GM18951 (cell line): ENCODE measurements around the gene MS4A5.
"Not testable (repeated sequence)": the region's sequence is repeated elsewhere in the genome, so short reads cannot be mapped to it uniquely, and the experiment has no call there.

Source experiments
- POLR2A ChIP-seq: IDR thresholded peaks from 4 replicates; pipeline ENCODE4 v1.6.1; 2011; ENCODE audit warnings: mild to moderate bottlenecking; ENCODE audit not compliant: insufficient read length, insufficient read depth; ENCODE audit errors: extremely low read depth
- in situ Hi-C: fragments of 300-500 bp; cut with MboI; formaldehyde crosslinking; loops from one replicate; pipeline ENCODE4 v1.12.0; 2022; ENCODE audit warnings: low sequenced_read_pairs, mixed read lengths, inconsistent platforms; ENCODE audit not compliant: unreplicated experiment

MS4A5 gene

DNA sequence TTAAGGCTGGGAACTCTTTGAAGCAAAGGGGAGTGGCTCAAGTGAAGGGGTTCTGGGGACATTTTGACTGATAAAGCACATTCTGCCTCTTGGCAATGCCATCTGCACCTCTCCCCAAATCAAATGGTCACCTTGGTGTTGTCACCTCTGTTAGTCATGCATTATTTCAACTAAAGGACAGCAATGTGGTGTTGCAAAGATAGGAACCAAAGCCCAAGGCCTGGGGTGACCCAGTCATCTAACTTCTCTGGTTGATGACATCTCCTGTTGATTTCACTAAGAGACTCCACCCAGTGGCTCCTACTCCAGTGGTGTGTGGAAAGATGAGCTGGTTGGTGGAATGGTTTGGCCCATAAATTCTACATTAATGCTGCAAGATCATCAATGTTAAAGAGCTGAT is 18.5 kb downstream of the MS4A5 start:
- no peak for TF ChIP-seq POLR2A
- in situ Hi-C loops = no loop called here

- in situ Hi-C loops = not testable (repeated sequence)
Measured at GRCh38 chr11:60451185-60451584, 21.8 kb downstream of the MS4A5 start.

GRCh38 chr11:60454212-60454611 is 24.8 kb downstream of the MS4A5 start:
- in situ Hi-C loops = no loop called here
- no peak for TF ChIP-seq POLR2A

DNA sequence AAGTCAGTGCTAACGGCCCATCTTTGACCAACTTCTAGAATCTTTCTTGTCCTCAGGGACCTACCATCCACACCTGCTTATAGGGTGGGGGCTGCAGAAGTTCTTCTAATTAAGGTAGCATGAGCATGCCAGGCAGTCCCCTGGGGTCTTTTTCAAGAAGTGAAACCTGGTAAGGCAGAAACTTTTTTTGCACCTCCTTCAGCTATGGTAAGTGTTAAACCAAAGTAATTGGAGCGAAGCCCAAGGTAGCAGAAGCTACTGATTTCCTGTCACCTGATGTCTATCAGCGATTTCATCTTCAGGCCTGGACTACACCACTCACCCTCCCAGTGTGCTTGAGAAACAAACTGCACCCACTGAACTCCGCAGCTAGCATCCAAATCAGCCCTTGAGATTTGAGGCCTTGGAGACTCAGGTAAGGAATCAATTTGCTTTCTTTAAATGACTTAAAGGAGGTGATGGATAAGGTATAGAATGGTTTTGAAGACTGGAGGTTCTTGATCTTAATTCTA is 26.2 kb downstream of the MS4A5 start, which contains the start of gene MS4A1:
MS4A1 (plus strand) TSS at position 317 of the 512 bp plus-strand sequence. CDS start 6,528 bp downstream, outside the sequence.
- TF ChIP-seq POLR2A = peak; percentile 84
- in situ Hi-C loops = loop anchor here (5.0 kb wide), 1 partner anchor 88 kb away; no protein-coding TSS in a partner anchor

GRCh38 chr11:60457576-60457975 is 28.2 kb downstream of the MS4A5 start:
- peak; percentile 58 for TF ChIP-seq POLR2A
- in situ Hi-C loops = loop anchor here (5.0 kb wide), 1 partner anchor 90 kb away; no protein-coding TSS in a partner anchor

DNA sequence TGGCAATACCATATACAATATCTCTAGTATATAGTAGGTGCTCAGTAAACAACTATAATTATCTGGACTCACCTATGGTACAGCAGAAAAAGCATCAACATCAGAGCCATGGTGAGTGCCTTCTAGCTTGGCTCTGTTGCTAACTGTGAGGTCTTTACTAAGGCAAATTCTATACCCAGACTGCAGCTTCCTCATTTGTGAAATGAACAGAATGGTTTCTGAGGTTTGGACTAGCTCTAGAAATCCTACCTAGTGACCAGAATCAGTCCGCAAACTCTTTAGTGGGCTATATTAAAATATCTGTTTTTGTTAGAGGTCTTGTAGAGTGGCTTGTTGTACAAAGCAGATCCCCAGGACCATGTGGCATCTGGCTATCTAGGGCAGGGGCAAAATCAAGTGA is 30.0 kb downstream of the MS4A5 start:
- TF ChIP-seq POLR2A = no peak
- in situ Hi-C loops = loop anchor here (5.0 kb wide), 1 partner anchor 92 kb away; no protein-coding TSS in a partner anchor

- in situ Hi-C loops = no loop called here
- TF ChIP-seq POLR2A = no peak
Measured at GRCh38 chr11:60468829-60469228, 39.5 kb downstream of the MS4A5 start.

- in situ Hi-C loops = no loop called here
- no peak for TF ChIP-seq POLR2A
Measured at GRCh38 chr11:60469723-60470122, 40.4 kb downstream of the MS4A5 start.

- no peak for TF ChIP-seq POLR2A
- in situ Hi-C loops = no loop called here
Measured at GRCh38 chr11:60477035-60477445, 47.7 kb downstream of the MS4A5 start.

DNA sequence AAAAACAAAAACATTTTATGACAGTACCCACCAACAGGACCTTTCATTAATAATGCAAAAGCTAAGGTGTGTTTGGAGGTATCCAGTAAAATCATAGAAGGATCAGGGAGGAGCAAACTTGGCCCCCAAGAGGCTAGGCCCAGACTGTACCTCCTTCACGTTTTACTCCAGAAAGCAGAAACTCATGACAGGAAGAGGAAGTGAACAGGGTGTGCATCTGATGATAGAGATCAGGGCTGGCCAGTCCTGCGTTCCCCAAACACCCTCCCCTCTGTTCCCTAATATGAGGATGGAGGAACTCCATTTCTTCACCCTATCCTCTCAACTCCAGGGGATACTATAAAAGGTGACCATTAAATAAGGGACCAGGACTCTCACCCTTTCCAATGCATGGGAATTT is 53.0 kb downstream of the MS4A5 start:
- TF ChIP-seq POLR2A = no peak
- in situ Hi-C loops = loop anchor here (10.0 kb wide), 2 partner anchors 118 to 132 kb away; no protein-coding TSS in a partner anchor

DNA sequence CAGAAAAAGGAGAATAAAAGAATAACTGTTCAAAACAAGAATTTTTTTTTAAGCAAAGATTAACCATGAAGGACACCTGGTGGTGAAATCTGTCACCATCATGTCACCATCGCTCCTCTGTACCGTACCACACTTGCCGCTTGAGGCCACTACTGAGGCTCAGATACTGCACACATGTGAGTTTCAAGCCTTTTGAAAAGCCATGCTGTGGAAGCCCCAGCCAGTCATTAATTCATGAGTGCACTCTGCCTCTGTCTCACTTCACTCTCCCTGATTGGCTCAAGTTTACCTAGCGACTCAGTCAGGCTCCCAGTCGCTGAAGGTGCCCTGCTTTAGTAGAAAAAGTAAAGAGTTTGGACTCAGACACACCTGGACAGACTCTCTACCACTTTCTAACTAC is 56.6 kb downstream of the MS4A5 start:
- in situ Hi-C loops = loop anchor here (10.0 kb wide), 2 partner anchors 121 to 129 kb away; no protein-coding TSS in a partner anchor
- TF ChIP-seq POLR2A = no peak

DNA sequence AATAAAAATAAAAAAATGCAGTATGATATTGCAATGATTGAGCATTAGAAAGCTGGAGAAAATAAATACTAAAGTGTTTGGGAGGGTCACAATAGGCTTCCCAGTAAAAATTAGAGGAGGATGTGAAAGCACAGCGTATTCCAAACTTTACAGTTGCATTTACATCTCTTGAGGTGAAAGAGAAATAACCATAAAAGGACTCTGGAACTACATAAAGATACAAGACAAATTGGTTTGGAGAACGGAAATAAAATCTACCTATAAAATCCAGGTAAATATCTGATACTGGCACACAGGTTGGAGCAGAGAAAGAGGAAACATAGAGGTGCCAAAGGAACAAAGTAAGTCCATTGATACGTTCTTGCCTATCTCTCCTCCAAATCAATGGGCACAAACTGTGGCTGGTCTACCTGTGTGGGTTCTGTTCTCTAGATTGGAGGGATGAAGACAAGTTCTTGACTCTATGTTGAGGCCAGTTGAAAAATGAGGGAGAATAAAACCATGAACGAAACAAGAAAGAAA is 63.2 kb downstream of the MS4A5 start, which contains the start of gene MS4A12:
MS4A12 (plus strand) TSS at position 291 of the 522 bp plus-strand sequence. CDS start 4,541 bp downstream, outside the sequence.
- no peak for TF ChIP-seq POLR2A
- in situ Hi-C loops = no loop called here

GRCh38 chr11:60493454-60493853 is 64.1 kb downstream of the MS4A5 start:
- TF ChIP-seq POLR2A = no peak
- in situ Hi-C loops = no loop called here
